Ishikawa (cell line): ENCODE data around the gene CCT6B.

Source experiments
- CEBPB ChIP-seq: IDR thresholded peaks from 2 replicates; pipeline ENCODE4 v1.6.1; 2012
- CREB1 ChIP-seq: IDR thresholded peaks from 2 replicates; pipeline ENCODE4 v1.6.1; 2012; ENCODE audit warnings: low read depth
- EGR1 ChIP-seq: IDR thresholded peaks from 2 replicates; pipeline ENCODE4 v1.6.1; 2012
- EP300 ChIP-seq: IDR thresholded peaks from 2 replicates; pipeline ENCODE4 v1.6.1; 2012; ENCODE audit warnings: borderline replicate concordance
- FOXM1 ChIP-seq: IDR thresholded peaks from 2 replicates; pipeline ENCODE4 v1.6.1; 2012; ENCODE audit warnings: low read depth, borderline replicate concordance
- NFIC ChIP-seq: IDR thresholded peaks from 2 replicates; pipeline ENCODE4 v1.6.1; 2012
- RAD21 ChIP-seq: IDR thresholded peaks from 2 replicates; pipeline ENCODE4 v1.6.1; 2012; ENCODE audit warnings: low read depth
- TAF1 ChIP-seq: IDR thresholded peaks from 2 replicates; pipeline ENCODE4 v1.6.1; 2012; ENCODE audit warnings: low read depth, mild to moderate bottlenecking
- TCF12 ChIP-seq: IDR thresholded peaks from 2 replicates; pipeline ENCODE4 v1.6.1; 2012; ENCODE audit warnings: low read depth
- TEAD4 ChIP-seq: IDR thresholded peaks from 2 replicates; pipeline ENCODE4 v1.6.1; 2012
- YY1 ChIP-seq: IDR thresholded peaks from 2 replicates; pipeline ENCODE4 v1.6.1; 2012; ENCODE audit warnings: low read depth
- ZBTB7A ChIP-seq: IDR thresholded peaks from 2 replicates; pipeline ENCODE4 v1.6.1; 2012; ENCODE audit warnings: low read depth
- TF ChIP-seq, protein P1 (sequence below): IDR thresholded peaks from 2 replicates; pipeline ENCODE4 v1.6.1; 2012
- TF ChIP-seq, protein P2 (sequence below): IDR thresholded peaks from 2 replicates; pipeline ENCODE4 v1.6.1; 2012; ENCODE audit warnings: low read depth, mild to moderate bottlenecking
- TF ChIP-seq, protein P3 (sequence below): IDR thresholded peaks from 2 replicates; pipeline ENCODE4 v1.6.1; 2012

CCT6B gene, protein sequence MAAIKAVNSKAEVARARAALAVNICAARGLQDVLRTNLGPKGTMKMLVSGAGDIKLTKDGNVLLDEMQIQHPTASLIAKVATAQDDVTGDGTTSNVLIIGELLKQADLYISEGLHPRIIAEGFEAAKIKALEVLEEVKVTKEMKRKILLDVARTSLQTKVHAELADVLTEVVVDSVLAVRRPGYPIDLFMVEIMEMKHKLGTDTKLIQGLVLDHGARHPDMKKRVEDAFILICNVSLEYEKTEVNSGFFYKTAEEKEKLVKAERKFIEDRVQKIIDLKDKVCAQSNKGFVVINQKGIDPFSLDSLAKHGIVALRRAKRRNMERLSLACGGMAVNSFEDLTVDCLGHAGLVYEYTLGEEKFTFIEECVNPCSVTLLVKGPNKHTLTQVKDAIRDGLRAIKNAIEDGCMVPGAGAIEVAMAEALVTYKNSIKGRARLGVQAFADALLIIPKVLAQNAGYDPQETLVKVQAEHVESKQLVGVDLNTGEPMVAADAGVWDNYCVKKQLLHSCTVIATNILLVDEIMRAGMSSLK

DNA sequence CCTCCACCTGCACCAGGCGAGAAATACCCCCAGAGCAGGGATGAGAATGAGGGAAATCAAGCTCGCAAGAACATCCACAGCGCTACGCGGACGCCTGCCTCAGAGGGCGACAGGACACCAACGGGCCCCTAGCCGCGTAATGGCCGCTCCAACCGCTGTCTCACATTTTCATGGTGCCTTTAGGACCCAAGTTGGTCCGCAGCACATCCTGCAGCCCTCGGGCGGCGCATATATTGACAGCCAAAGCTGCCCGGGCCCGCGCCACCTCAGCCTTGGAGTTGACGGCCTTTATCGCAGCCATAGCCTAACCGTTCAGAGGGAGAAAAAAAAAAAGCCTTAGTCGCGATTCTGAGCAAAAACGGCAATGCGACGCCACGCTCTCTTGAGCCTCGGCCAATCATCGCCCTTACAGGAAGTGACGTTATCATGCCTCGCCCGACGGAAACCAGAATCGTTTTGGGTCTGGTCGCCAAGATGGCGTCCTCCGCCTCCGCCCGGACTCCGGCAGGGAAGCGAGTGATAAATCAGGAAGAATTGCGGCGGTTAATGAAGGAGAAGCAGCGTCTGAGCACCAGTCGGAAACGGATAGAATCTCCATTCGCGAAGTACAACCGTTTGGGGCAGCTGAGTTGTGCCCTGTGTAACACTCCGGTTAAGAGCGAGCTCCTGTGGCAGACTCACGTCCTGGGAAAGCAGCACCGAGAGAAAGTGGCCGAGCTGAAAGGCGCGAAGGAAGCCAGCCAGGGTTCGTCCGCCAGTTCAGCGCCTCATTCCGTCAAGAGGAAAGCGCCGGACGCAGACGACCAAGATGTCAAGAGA, at the start of gene CCT6B, which contains the start of gene ZNF830:
TSS of gene CCT6B (minus strand) at position 368 of the 819 bp plus-strand sequence. CDS start at position 301, 67 bp downstream.
TSS of gene ZNF830 (plus strand) at position 448 of the 819 bp plus-strand sequence. CDS start at position 475, 27 bp downstream.
- no peak for TF ChIP-seq ZBTB7A
- no peak for TF ChIP-seq EP300
- TF ChIP-seq, protein P1, sequence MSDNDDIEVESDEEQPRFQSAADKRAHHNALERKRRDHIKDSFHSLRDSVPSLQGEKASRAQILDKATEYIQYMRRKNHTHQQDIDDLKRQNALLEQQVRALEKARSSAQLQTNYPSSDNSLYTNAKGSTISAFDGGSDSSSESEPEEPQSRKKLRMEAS = peak; percentile 77
- TF ChIP-seq FOXM1 = no peak
- peak; percentile 94 for TF ChIP-seq TAF1
- TF ChIP-seq CEBPB = no peak
- TF ChIP-seq RAD21 = no peak
- peak; percentile 89 for TF ChIP-seq CREB1
- TF ChIP-seq, protein P2, sequence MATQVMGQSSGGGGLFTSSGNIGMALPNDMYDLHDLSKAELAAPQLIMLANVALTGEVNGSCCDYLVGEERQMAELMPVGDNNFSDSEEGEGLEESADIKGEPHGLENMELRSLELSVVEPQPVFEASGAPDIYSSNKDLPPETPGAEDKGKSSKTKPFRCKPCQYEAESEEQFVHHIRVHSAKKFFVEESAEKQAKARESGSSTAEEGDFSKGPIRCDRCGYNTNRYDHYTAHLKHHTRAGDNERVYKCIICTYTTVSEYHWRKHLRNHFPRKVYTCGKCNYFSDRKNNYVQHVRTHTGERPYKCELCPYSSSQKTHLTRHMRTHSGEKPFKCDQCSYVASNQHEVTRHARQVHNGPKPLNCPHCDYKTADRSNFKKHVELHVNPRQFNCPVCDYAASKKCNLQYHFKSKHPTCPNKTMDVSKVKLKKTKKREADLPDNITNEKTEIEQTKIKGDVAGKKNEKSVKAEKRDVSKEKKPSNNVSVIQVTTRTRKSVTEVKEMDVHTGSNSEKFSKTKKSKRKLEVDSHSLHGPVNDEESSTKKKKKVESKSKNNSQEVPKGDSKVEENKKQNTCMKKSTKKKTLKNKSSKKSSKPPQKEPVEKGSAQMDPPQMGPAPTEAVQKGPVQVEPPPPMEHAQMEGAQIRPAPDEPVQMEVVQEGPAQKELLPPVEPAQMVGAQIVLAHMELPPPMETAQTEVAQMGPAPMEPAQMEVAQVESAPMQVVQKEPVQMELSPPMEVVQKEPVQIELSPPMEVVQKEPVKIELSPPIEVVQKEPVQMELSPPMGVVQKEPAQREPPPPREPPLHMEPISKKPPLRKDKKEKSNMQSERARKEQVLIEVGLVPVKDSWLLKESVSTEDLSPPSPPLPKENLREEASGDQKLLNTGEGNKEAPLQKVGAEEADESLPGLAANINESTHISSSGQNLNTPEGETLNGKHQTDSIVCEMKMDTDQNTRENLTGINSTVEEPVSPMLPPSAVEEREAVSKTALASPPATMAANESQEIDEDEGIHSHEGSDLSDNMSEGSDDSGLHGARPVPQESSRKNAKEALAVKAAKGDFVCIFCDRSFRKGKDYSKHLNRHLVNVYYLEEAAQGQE = no peak
- TF ChIP-seq TCF12 = peak; percentile 43; the same call in 1 of the 2 replicates
- peak; percentile 17; the same call in 1 of the 2 replicates for TF ChIP-seq NFIC
- peak; percentile 53; the same call in 1 of the 2 replicates for TF ChIP-seq EGR1
- TF ChIP-seq, protein P3, sequence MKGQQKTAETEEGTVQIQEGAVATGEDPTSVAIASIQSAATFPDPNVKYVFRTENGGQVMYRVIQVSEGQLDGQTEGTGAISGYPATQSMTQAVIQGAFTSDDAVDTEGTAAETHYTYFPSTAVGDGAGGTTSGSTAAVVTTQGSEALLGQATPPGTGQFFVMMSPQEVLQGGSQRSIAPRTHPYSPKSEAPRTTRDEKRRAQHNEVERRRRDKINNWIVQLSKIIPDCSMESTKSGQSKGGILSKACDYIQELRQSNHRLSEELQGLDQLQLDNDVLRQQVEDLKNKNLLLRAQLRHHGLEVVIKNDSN = no peak
- TF ChIP-seq YY1 = peak; percentile 95
- no peak; the same call in 1 of the 2 replicates for TF ChIP-seq TEAD4

DNA sequence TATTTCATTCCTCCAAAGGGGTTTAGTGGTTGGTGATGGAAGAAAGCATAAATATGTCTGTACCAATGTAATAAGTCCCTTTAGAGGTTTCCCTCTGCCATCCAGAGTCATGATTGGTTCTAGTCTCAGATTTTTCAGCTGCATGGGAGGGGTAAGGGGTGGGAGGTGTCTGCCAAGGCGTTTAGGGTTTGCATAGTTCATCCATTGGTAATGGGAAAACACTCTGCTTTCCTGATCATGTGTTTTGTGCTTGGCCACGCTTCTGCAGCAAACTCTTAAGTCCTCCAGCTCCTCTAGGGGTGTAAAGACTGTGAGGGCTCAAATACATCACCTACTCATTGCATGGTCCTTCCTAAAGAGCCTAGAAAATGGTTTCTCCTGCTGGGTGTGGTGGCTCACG, 48.8 kb upstream of the CCT6B start:
- TF ChIP-seq FOXM1 (no peak), EP300 (no peak), TEAD4 (no peak), TAF1 (no peak), YY1 (no peak), CREB1 (no peak)
- TF ChIP-seq, protein P1 = no peak
- TF ChIP-seq, protein P3 = no peak

DNA sequence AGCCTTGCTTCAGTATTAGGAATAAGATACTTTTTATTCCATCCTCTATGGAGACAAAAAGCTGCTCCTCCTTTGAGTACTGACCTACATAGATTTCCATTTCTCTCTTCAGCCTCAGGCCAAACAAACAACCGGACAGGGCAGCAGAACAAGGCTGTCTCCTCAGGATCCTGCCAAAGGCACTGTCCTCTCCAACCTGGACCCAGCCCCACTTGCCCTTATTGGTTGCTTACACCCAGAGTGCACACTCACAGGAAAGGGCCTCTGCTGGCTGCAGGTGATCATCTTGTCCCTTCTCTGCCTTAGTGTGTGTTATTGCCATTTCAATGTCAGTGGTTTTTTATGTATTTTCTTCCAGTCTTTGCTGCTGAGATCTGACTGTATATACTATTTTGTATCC, 45.7 kb upstream of the CCT6B start:
- TF ChIP-seq, protein P3 = no peak
- TF ChIP-seq, protein P2 = no peak

DNA sequence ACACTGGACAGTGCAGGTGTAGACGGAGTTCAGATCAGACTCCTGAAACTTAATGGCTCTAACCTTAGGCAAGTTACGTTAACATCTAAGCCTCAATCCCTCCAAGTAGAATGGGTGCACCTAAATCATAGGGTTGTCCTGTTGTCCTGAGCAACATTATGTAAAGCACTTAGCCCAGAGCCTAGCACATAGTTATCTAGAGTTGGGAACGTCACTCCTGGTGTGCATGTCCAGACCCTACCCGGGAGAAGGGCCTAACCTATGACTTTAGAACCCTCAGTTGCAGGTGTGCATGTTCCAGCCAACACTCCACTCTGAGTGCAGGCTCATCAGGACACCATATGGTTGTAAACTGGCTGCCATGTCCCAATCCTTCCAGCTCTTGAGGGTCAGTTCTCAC, 45.1 kb upstream of the CCT6B start:
- no peak for TF ChIP-seq EGR1
- TF ChIP-seq RAD21 = no peak
- TF ChIP-seq, protein P3 = no peak
- TF ChIP-seq TAF1 = no peak
- no peak for TF ChIP-seq NFIC
- TF ChIP-seq YY1 = no peak
- TF ChIP-seq EP300 = no peak
- no peak for TF ChIP-seq TCF12
- TF ChIP-seq, protein P1 = no peak
- no peak for TF ChIP-seq CEBPB
- no peak for TF ChIP-seq CREB1
- no peak for TF ChIP-seq FOXM1
- TF ChIP-seq, protein P2 = no peak
- TF ChIP-seq TEAD4 = no peak
- no peak for TF ChIP-seq ZBTB7A
